DOHH2 (cell line): ENCODE measurements around the gene OTUD4.

Source experiments
- H3F3A ChIP-seq: fragments of 200-600 bp; sonication (generic), shearing (Covaris generic); 2 replicates; pipeline ENCODE4 v1.6.0; 2016; ENCODE audit warnings: antibody characterized with exemption, mild to moderate bottlenecking; ENCODE audit not compliant: control insufficient read depth, insufficient read depth
- H3K27ac ChIP-seq: fragments of 200-600 bp; sonication (generic); 2 replicates; pipeline ENCODE4 v1.5.1; 2014; ENCODE audit warnings: low read depth, mild to moderate bottlenecking, low read length, moderate library complexity
- H3K27me3 ChIP-seq: fragments of 200-600 bp; sonication (generic); 2 replicates; pipeline ENCODE4 v1.6.1; 2014; ENCODE audit warnings: mild to moderate bottlenecking, low read length, mixed read lengths; ENCODE audit not compliant: control insufficient read depth
- H3K36me3 ChIP-seq: fragments of 200-600 bp; sonication (generic); 2 replicates; pipeline ENCODE4 v1.6.1; 2014; ENCODE audit warnings: mild to moderate bottlenecking, low read length, moderate library complexity, mixed read lengths; ENCODE audit not compliant: control insufficient read depth
- H3K4me1 ChIP-seq: fragments of 200-600 bp; sonication (generic); 2 replicates; pipeline ENCODE4 v1.6.1; 2014; ENCODE audit warnings: mild to moderate bottlenecking, low read length, mixed read lengths; ENCODE audit not compliant: control insufficient read depth
- H3K4me2 ChIP-seq: fragments of 200-600 bp; sonication (generic); 2 replicates; pipeline ENCODE4 v1.6.0; 2014; ENCODE audit warnings: mild to moderate bottlenecking, low read length, moderate library complexity
- H3K4me3 ChIP-seq: fragments of 200-600 bp; sonication (generic); 2 replicates; pipeline ENCODE4 v1.5.1; 2014; ENCODE audit warnings: mild to moderate bottlenecking, low read length, mixed read lengths
- H3K79me2 ChIP-seq: fragments of 200-600 bp; sonication (generic); 2 replicates; pipeline ENCODE4 v1.6.1; 2014; ENCODE audit warnings: mild to moderate bottlenecking, low read length, mixed read lengths; ENCODE audit not compliant: control insufficient read depth
- H3K9me2 ChIP-seq: fragments of 200-600 bp; sonication (generic); replicated peaks from 2 replicates; pipeline ENCODE4 v1.6.1; 2014; ENCODE audit warnings: mild to moderate bottlenecking, low read length, mixed read lengths; ENCODE audit not compliant: control insufficient read depth
- H3K9me3 ChIP-seq: fragments of 200-600 bp; sonication (generic); 2 replicates; pipeline ENCODE4 v1.6.1; 2014; ENCODE audit warnings: antibody characterized with exemption, low read length, mixed read lengths; ENCODE audit not compliant: control insufficient read depth, insufficient read depth
- H4K20me1 ChIP-seq: fragments of 200-600 bp; sonication (generic); 2 replicates; pipeline ENCODE4 v1.6.0; 2014; ENCODE audit warnings: low read depth, mild to moderate bottlenecking, antibody characterized with exemption, low read length, moderate library complexity; ENCODE audit not compliant: control insufficient read depth, insufficient read depth
- EZH2phosphoT487 ChIP-seq: fragments of 200-600 bp; sonication (generic); IDR thresholded peaks from 2 replicates; pipeline ENCODE4 v1.6.1; 2017; ENCODE audit warnings: borderline replicate concordance, mild to moderate bottlenecking, antibody characterized with exemption, low read length, moderate library complexity, mixed read lengths
- TF ChIP-seq, protein P1 (sequence below): fragments of 200-600 bp; sonication (generic); IDR thresholded peaks from one replicate; pipeline ENCODE4 v1.5.1; 2014; ENCODE audit warnings: antibody characterized with exemption, mild to moderate bottlenecking, low read depth, low read length; ENCODE audit not compliant: poor library complexity, severe bottlenecking

The OTUD4 gene

DNA sequence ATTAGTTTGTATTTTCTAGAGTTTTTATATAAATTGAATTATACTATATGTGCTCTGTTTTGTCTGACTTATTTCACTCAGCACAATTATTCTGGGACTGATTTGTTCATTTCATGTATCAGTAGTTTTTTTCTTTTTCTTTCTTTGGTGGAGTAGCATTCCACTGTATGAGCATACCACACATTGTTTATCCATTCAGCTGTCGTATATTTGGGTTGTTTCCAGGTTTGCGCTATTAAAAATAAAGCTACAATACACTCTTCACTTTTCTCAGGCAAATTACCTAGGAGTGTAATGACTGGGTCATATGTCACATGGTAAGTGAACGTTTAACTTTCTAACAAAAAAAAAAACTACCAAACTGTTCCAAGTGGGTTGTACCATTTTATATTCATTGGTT is 9.6 kb upstream of the OTUD4 start:
- Histone ChIP-seq H3K4me1 (peaks cover 47% of the 10 kb centered on the region), H3K79me2 (no peaks in the 10 kb centered on the region), H3F3A (peaks cover 11% of the 10 kb centered on the region), H3K4me3 (no peak overlapping the region), H3K9me2 (no peaks in the 10 kb centered on the region), H3K9me3 (no peaks in the 10 kb centered on the region), H4K20me1 (no peaks in the 10 kb centered on the region), H3K27me3 (no peaks in the 10 kb centered on the region), H3K4me2 (no peak overlapping the region), H3K36me3 (no peaks in the 10 kb centered on the region), H3K27ac (no peak overlapping the region)
- TF ChIP-seq, protein P1, sequence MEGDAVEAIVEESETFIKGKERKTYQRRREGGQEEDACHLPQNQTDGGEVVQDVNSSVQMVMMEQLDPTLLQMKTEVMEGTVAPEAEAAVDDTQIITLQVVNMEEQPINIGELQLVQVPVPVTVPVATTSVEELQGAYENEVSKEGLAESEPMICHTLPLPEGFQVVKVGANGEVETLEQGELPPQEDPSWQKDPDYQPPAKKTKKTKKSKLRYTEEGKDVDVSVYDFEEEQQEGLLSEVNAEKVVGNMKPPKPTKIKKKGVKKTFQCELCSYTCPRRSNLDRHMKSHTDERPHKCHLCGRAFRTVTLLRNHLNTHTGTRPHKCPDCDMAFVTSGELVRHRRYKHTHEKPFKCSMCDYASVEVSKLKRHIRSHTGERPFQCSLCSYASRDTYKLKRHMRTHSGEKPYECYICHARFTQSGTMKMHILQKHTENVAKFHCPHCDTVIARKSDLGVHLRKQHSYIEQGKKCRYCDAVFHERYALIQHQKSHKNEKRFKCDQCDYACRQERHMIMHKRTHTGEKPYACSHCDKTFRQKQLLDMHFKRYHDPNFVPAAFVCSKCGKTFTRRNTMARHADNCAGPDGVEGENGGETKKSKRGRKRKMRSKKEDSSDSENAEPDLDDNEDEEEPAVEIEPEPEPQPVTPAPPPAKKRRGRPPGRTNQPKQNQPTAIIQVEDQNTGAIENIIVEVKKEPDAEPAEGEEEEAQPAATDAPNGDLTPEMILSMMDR, result no peak
- no peak for TF ChIP-seq EZH2phosphoT487

DNA sequence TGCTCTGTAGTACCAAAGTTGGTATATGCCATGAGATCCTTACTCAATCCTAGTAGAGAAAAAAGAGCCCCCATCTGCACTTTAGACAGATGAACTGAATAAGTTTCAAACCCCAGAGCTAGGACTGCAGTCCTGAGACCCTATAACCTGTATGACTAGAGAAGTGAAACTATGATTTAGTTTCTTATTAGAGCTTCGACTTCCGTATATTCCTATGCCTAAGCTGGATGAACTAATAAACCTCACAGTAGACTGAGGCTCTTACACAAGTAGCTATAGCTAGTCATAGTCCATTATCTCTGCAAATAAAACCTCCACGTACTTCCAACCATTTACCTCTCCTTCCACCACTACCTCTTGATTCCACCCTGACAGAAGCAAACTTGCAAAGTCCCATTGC is 6.3 kb upstream of the OTUD4 start:
- Histone ChIP-seq H3K4me2 (peak overlapping the region; percentile 82), H3K4me1 (peaks cover 49% of the 10 kb centered on the region), H3K4me3 (peak overlapping the region; percentile 54), H3K9me3 (no peaks in the 10 kb centered on the region), H4K20me1 (no peaks in the 10 kb centered on the region), H3K79me2 (peaks cover under 1% of the 10 kb centered on the region), H3K36me3 (no peaks in the 10 kb centered on the region), H3F3A (peaks cover 21% of the 10 kb centered on the region), H3K9me2 (no peaks in the 10 kb centered on the region), H3K27me3 (no peaks in the 10 kb centered on the region), H3K27ac (peak overlapping the region; percentile 43)
- TF ChIP-seq, protein P1, result no peak
- TF ChIP-seq EZH2phosphoT487, result no peak

DNA sequence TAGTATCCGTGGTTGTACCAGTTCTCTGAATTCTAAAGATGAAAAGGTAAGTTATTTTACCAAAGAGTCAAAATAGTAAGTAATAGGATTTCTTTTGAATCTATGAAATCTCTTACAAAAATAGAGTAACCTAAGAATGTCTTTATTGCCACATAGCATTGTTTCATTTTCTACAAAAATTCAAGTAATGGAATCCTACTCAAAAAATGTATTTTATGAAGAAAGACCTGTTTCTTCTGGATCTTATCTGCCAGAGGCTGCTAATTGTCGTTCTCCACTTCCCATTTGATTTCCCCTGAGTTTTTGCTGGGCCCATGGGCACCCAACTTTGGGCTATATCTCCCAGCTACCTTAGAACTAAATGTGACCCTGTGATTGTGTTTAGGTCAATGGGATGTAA is 3.2 kb upstream of the OTUD4 start:
- Histone ChIP-seq H3K9me2 (no peaks in the 10 kb centered on the region), H3K36me3 (peaks cover 9% of the 10 kb centered on the region), H3K4me3 (no peak overlapping the region), H3K27ac (no peak overlapping the region), H3K4me1 (peaks cover 47% of the 10 kb centered on the region), H3K4me2 (no peak overlapping the region), H3F3A (peaks cover 27% of the 10 kb centered on the region), H4K20me1 (no peaks in the 10 kb centered on the region), H3K27me3 (no peaks in the 10 kb centered on the region), H3K79me2 (peaks cover 22% of the 10 kb centered on the region), H3K9me3 (no peaks in the 10 kb centered on the region)
- TF ChIP-seq, protein P1, result no peak
- TF ChIP-seq EZH2phosphoT487, result no peak

DNA sequence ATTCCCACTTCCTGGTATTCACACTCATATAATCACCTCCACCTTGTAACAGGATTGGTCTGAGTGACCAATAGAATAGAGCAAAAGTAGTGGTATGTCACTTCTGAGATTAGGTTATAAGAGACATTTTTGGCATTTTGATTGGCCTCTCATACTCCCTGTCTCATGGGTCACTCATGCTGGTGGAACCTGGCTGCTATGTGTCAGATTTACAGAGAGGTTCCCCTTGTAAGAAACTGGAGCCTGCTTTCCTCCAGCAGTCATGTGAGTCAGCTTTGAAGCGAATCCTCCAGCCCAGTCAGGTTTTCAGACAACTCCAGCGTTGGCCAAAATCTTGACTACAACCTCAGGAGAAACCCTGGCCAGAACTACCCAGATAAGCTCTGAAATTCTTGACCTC is 2.6 kb upstream of the OTUD4 start:
- H4K20me1 ChIP-seq, result no peaks in the 10 kb centered on the region
- H3K27ac ChIP-seq, result no peak overlapping the region
- H3K36me3 ChIP-seq, result peaks cover 14% of the 10 kb centered on the region
- H3K9me3 ChIP-seq, result no peaks in the 10 kb centered on the region
- TF ChIP-seq EZH2phosphoT487, result no peak
- TF ChIP-seq, protein P1, result no peak
- H3K9me2 ChIP-seq, result no peaks in the 10 kb centered on the region
- peaks cover 47% of the 10 kb centered on the region for H3K4me1 ChIP-seq
- H3K4me3 ChIP-seq, result no peak overlapping the region
- H3K4me2 ChIP-seq, result no peak overlapping the region
- peaks cover 27% of the 10 kb centered on the region for H3F3A ChIP-seq
- H3K79me2 ChIP-seq, result peaks cover 28% of the 10 kb centered on the region
- no peaks in the 10 kb centered on the region for H3K27me3 ChIP-seq
